Neural crest cell (in vitro differentiated cells): ENCODE data around the gene RALGDS. TPM values are rescaled to one million over a fixed set of nuclear protein-coding genes. Genes with fewer than 3 reads are reported as not detected.

Experiments used
- DNase-seq: peaks from one replicate; pipeline ENCODE4 v3.0.0; 2021; ENCODE audit warnings: low read depth, mixed read lengths, low spot score
- H3K27ac Mint-ChIP-seq: one replicate; pipeline ENCODE4 v1.8.0; 2021; ENCODE audit warnings: mild to moderate bottlenecking, mixed read lengths; ENCODE audit not compliant: unreplicated experiment
- H3K27me3 Mint-ChIP-seq: 2 replicates; pipeline ENCODE4 v1.8.0; 2021; ENCODE audit warnings: low read depth, mild to moderate bottlenecking, mixed read lengths
- H3K36me3 Mint-ChIP-seq: 2 replicates; pipeline ENCODE4 v1.8.0; 2021; ENCODE audit warnings: low read depth, mild to moderate bottlenecking, mixed read lengths
- H3K4me1 Mint-ChIP-seq: 2 replicates; pipeline ENCODE4 v1.8.0; 2021; ENCODE audit warnings: mixed read lengths
- H3K4me3 Mint-ChIP-seq: one replicate; pipeline ENCODE4 v1.8.0; 2021; ENCODE audit warnings: mild to moderate bottlenecking, mixed read lengths
- H3K9me3 Mint-ChIP-seq: 2 replicates; pipeline ENCODE4 v1.8.0; 2021; ENCODE audit warnings: mixed read lengths
- total RNA-seq: library from RNA; stranded (reverse); gene quantifications from 2 replicates; pipeline ENCODE4 v1.2.1, GENCODE V29; 2021
- TF ChIP-seq, protein P1 (sequence below): fragments of 200-600 bp; sonication (generic); conservative IDR thresholded peaks from 2 replicates; pipeline ENCODE4 v1.5.0; 2021; ENCODE audit warnings: antibody characterized with exemption, mild to moderate bottlenecking

Gene RALGDS
- total RNA-seq, 1 donor from 2014 or later = 73.8 TPM

GRCh38 chr9:133141833-133142595 is 21.0 kb upstream of the RALGDS start:
- Mint-ChIP-seq H3K4me3 (no peak overlapping the region), H3K27me3 (no peaks in the 10 kb centered on the region), H3K27ac (no peak overlapping the region), H3K9me3 (no peaks in the 10 kb centered on the region), H3K4me1 (peaks cover 30% of the 10 kb centered on the region), H3K36me3 (no peaks in the 10 kb centered on the region)
- TF ChIP-seq, protein P1, sequence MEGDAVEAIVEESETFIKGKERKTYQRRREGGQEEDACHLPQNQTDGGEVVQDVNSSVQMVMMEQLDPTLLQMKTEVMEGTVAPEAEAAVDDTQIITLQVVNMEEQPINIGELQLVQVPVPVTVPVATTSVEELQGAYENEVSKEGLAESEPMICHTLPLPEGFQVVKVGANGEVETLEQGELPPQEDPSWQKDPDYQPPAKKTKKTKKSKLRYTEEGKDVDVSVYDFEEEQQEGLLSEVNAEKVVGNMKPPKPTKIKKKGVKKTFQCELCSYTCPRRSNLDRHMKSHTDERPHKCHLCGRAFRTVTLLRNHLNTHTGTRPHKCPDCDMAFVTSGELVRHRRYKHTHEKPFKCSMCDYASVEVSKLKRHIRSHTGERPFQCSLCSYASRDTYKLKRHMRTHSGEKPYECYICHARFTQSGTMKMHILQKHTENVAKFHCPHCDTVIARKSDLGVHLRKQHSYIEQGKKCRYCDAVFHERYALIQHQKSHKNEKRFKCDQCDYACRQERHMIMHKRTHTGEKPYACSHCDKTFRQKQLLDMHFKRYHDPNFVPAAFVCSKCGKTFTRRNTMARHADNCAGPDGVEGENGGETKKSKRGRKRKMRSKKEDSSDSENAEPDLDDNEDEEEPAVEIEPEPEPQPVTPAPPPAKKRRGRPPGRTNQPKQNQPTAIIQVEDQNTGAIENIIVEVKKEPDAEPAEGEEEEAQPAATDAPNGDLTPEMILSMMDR = no peak
- no peak for DNase-seq

GRCh38 chr9:133140606-133141005 is 19.6 kb upstream of the RALGDS start:
- no peak for DNase-seq
- Mint-ChIP-seq H3K27me3 (no peaks in the 10 kb centered on the region), H3K36me3 (no peaks in the 10 kb centered on the region), H3K4me1 (peaks cover 23% of the 10 kb centered on the region), H3K27ac (no peak overlapping the region), H3K9me3 (no peaks in the 10 kb centered on the region), H3K4me3 (no peak overlapping the region)
- TF ChIP-seq, protein P1 = no peak

- no peak overlapping the region for H3K27ac Mint-ChIP-seq
- TF ChIP-seq, protein P1 = no peak
- no peaks in the 10 kb centered on the region for H3K9me3 Mint-ChIP-seq
- H3K36me3 Mint-ChIP-seq = no peaks in the 10 kb centered on the region
- peaks cover 18% of the 10 kb centered on the region for H3K4me1 Mint-ChIP-seq
- no peaks in the 10 kb centered on the region for H3K27me3 Mint-ChIP-seq
- no peak for DNase-seq
- no peak overlapping the region for H3K4me3 Mint-ChIP-seq
Measured at GRCh38 chr9:133140174-133140505, 19.1 kb upstream of the RALGDS start.

GRCh38 chr9:133139246-133140173 is 18.5 kb upstream of the RALGDS start:
- Mint-ChIP-seq H3K4me3 (no peak overlapping the region), H3K9me3 (no peaks in the 10 kb centered on the region), H3K36me3 (no peaks in the 10 kb centered on the region), H3K27ac (no peak overlapping the region), H3K4me1 (peaks cover 15% of the 10 kb centered on the region), H3K27me3 (no peaks in the 10 kb centered on the region)
- no peak for DNase-seq
- TF ChIP-seq, protein P1 = no peak

DNA sequence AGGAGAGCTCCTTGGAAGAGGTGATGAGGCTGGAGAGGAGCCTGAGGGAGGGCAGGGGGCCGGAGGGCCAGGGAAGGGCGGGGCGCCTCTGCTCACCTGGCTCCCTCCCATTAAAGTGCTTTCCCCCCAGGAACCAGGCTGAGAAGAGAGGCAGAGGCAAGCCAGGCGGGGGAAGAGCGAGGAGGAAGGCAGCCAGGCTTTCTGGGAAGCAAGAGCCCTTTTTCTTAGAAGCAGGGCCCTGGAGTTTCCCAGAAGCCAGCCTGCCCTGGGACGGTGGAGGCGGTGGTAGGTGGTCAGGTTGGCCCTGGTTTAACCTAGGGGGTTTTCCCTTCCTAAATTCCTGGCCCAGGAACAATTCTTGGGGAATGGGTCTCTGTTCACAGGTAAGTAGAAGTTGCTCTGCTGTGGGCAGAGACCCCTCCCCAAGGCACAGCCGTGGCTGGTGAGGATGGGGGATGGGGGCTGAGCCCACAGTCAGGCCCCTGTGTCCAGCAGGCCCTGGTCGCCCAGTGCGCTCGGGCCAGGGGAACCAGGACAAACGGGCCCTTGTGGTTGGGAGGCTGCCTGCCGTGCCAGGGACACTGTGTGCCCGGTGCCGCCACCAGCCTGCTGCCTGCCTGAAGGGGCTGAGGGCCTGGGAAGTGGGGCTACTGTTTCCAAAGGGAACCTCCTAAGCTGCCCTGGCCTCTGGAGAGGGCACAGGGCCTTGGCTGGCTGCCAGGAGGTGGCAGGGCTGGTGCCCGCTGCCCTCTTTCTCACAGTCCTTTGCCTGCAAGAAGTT is 16.6 kb upstream of the RALGDS start:
- Mint-ChIP-seq H3K27me3 (no peaks in the 10 kb centered on the region), H3K4me3 (no peak overlapping the region), H3K4me1 (peaks cover 17% of the 10 kb centered on the region), H3K36me3 (no peaks in the 10 kb centered on the region), H3K9me3 (no peaks in the 10 kb centered on the region), H3K27ac (no peak overlapping the region)
- no peak for DNase-seq
- TF ChIP-seq, protein P1 = no peak
